WTC11 (cell line): ENCODE data around the gene SLC36A2. TPM values are rescaled to one million over a fixed set of nuclear protein-coding genes. Genes with fewer than 3 reads are reported as not detected.
A peak's percentile ranks its signal among the peaks of the same experiment; 100 is the strongest.

Experiments used
- ATAC-seq: fragments of 200-7000 bp; cut with Tn5 transposase; 2 replicates; pipeline ENCODE4 v1.10.0; 2021; ENCODE audit warnings: mild to moderate bottlenecking, moderate library complexity
- CTCF ChIA-PET: fragments of 300-600 bp; sonication (Branson Sonifier 250); formaldehyde crosslinking; loops from one replicate; lab custom pipeline; 2021; ENCODE audit warnings: antibody characterized with exemption; lab: Charles Lee
- POLR2A ChIA-PET: fragments of 350-600 bp; sonication (Branson Sonifier 250); formaldehyde crosslinking; loops from one replicate; lab custom pipeline; 2021; ENCODE audit warnings: antibody characterized with exemption; lab: Charles Lee
- DNase-seq: peaks from one replicate; pipeline ENCODE4 v3.0.0; 2021; ENCODE audit warnings: low spot score
- H3K27ac Mint-ChIP-seq: 2 replicates; pipeline ENCODE4 v1.8.0; 2021; ENCODE audit warnings: mixed read lengths
- H3K27me3 Mint-ChIP-seq: 2 replicates; pipeline ENCODE4 v1.8.0; 2021; ENCODE audit warnings: low read depth, mild to moderate bottlenecking, moderate library complexity, mixed read lengths
- H3K36me3 Mint-ChIP-seq: 2 replicates; pipeline ENCODE4 v1.8.0; 2021; ENCODE audit warnings: mixed read lengths
- H3K4me1 Mint-ChIP-seq: 2 replicates; pipeline ENCODE4 v1.8.0; 2022; ENCODE audit warnings: mixed read lengths
- H3K4me3 Mint-ChIP-seq: 2 replicates; pipeline ENCODE4 v1.8.0; 2021; ENCODE audit warnings: mild to moderate bottlenecking, moderate library complexity, mixed read lengths
- H3K9me3 Mint-ChIP-seq: 2 replicates; pipeline ENCODE4 v1.8.0; 2021; ENCODE audit warnings: mixed read lengths
- ATF2 ChIP-seq: sonication (generic); formaldehyde crosslinking; IDR thresholded peaks from 2 replicates; pipeline ENCODE4 v1.8.1; 2022; ENCODE audit warnings: low read depth, missing genetic modification reagents, borderline replicate concordance
- CREB1 ChIP-seq: sonication (generic); formaldehyde crosslinking; IDR thresholded peaks from 2 replicates; pipeline ENCODE4 v1.8.0; 2023; ENCODE audit warnings: mild to moderate bottlenecking, missing genetic modification reagents
- CTCF ChIP-seq: fragments of 200-600 bp; IDR thresholded peaks from 2 replicates; pipeline ENCODE4 v1.8.0; 2022; ENCODE audit warnings: antibody characterized with exemption
- E2F1 ChIP-seq: sonication (generic); formaldehyde crosslinking; IDR thresholded peaks from 2 replicates; pipeline ENCODE4 v1.8.0; 2022; ENCODE audit warnings: mild to moderate bottlenecking, missing genetic modification reagents
- ELF4 ChIP-seq: sonication (generic); formaldehyde crosslinking; IDR thresholded peaks from 2 replicates; pipeline ENCODE4 v1.8.1; 2022; ENCODE audit warnings: low read depth, mild to moderate bottlenecking, moderate library complexity, missing genetic modification reagents
- GABPB1 ChIP-seq: sonication (generic); formaldehyde crosslinking; IDR thresholded peaks from 2 replicates; pipeline ENCODE4 v1.8.1; 2023; ENCODE audit warnings: mild to moderate bottlenecking, missing genetic modification reagents
- MLX ChIP-seq: sonication (generic); formaldehyde crosslinking; IDR thresholded peaks from 2 replicates; pipeline ENCODE4 v1.8.1; 2023; ENCODE audit warnings: mild to moderate bottlenecking, missing genetic modification reagents, moderate library complexity
- OVOL2 ChIP-seq: fragments of 250-450 bp; sonication (Bioruptor Pico); IDR thresholded peaks from 2 replicates; pipeline ENCODE4 v1.9.0; 2021; ENCODE audit warnings: mild to moderate bottlenecking, borderline replicate concordance
- PREB ChIP-seq: sonication (generic); formaldehyde crosslinking; IDR thresholded peaks from 2 replicates; pipeline ENCODE4 v1.8.1; 2022; ENCODE audit warnings: mild to moderate bottlenecking, missing genetic modification reagents, moderate library complexity, borderline replicate concordance
- RELA ChIP-seq: sonication (generic); formaldehyde crosslinking; IDR thresholded peaks from 2 replicates; pipeline ENCODE4 v1.8.1; 2022; ENCODE audit warnings: missing genetic modification reagents, mild to moderate bottlenecking, borderline replicate concordance
- TEAD1 ChIP-seq: sonication (generic); formaldehyde crosslinking; IDR thresholded peaks from 2 replicates; pipeline ENCODE4 v1.8.0; 2022; ENCODE audit warnings: mild to moderate bottlenecking, missing genetic modification reagents
- USF1 ChIP-seq: sonication (generic); formaldehyde crosslinking; IDR thresholded peaks from 2 replicates; pipeline ENCODE4 v1.8.0; 2022; ENCODE audit warnings: mild to moderate bottlenecking, missing genetic modification reagents
- ZNF219 ChIP-seq: sonication (generic); formaldehyde crosslinking; IDR thresholded peaks from 2 replicates; pipeline ENCODE4 v1.8.0; 2023; ENCODE audit warnings: missing genetic modification reagents, mild to moderate bottlenecking, borderline replicate concordance
- ZNF423 ChIP-seq: fragments of 250-450 bp; sonication (Bioruptor Pico); IDR thresholded peaks from 2 replicates; pipeline ENCODE4 v2.1.2; 2022; ENCODE audit warnings: mild to moderate bottlenecking, moderate library complexity
- ZNF512 ChIP-seq: sonication (generic); formaldehyde crosslinking; IDR thresholded peaks from 2 replicates; pipeline ENCODE4 v1.8.1; 2022; ENCODE audit warnings: missing genetic modification reagents, borderline replicate concordance
- ZNF671 ChIP-seq: fragments of 250-450 bp; sonication (Bioruptor Pico); IDR thresholded peaks from 2 replicates; pipeline ENCODE4 v1.8.0; 2021; ENCODE audit warnings: mild to moderate bottlenecking
- total RNA-seq: library from RNA; stranded (reverse); gene quantifications from 3 replicates; pipeline ENCODE4 v1.2.3, GENCODE V29; 2021

Gene SLC36A2
- total RNA-seq, 1 experiment from 2014 or later: not detected

- no peaks in the 10 kb centered on the region for H3K27me3 Mint-ChIP-seq
- H3K4me1 Mint-ChIP-seq: peaks cover 15% of the 10 kb centered on the region
- no peaks in the 10 kb centered on the region for H3K9me3 Mint-ChIP-seq
- ATAC-seq: peak; percentile 80
- H3K36me3 Mint-ChIP-seq: no peaks in the 10 kb centered on the region
- TF ChIP-seq OVOL2 (CRISPR knock-in tag): no peak
- H3K4me3 Mint-ChIP-seq: no peak overlapping the region
- ChIA-PET CTCF (interaction anchor here (0.6 to 2.0 kb wide), 12 partner anchors 14 to 333 kb away, joined by 3 to 12 read pairs (median 3); partner anchors contain the start of gene SLC36A1), POLR2A (no interaction called here)
- no peak overlapping the region; the same call in 1 of the 2 replicates for H3K27ac Mint-ChIP-seq
- no peak for DNase-seq
Measured at GRCh38 chr5:151318850-151319732, 28.3 kb downstream of the SLC36A2 start.

- no peak for TF ChIP-seq ELF4
- TF ChIP-seq RELA (CRISPR knock-in tag): no peak
- TF ChIP-seq MLX: no peak
- no peak for TF ChIP-seq PREB (CRISPR knock-in tag)
- TF ChIP-seq GABPB1 (CRISPR knock-in tag): no peak
- TF ChIP-seq ZNF512 (CRISPR knock-in tag): no peak
- no peak for TF ChIP-seq ZNF671
- no peak for TF ChIP-seq USF1 (CRISPR knock-in tag)
- no peak for TF ChIP-seq CREB1
- TF ChIP-seq E2F1 (CRISPR knock-in tag): no peak
- no peak for TF ChIP-seq ZNF219 (CRISPR knock-in tag)
- no peak for TF ChIP-seq ZNF423
- ATAC-seq (no peak), DNase-seq (no peak)
- no peaks in the 10 kb centered on the region for H3K27me3 Mint-ChIP-seq
- ChIA-PET CTCF (interaction anchor here (0.7 to 3.1 kb wide), 7 partner anchors 44 to 267 kb away, joined by 3 to 20 read pairs (median 3); partner anchors contain the start of genes GM2A and SLC36A1), POLR2A (interaction anchor here (0.8 kb wide), 1 partner anchor 65 kb away, joined by 3 read pairs; the partner anchor contains the start of gene GM2A)
- H3K36me3 Mint-ChIP-seq: no peaks in the 10 kb centered on the region
- H3K27ac Mint-ChIP-seq: no peak overlapping the region
- H3K9me3 Mint-ChIP-seq: no peaks in the 10 kb centered on the region
- H3K4me3 Mint-ChIP-seq: no peak overlapping the region
- H3K4me1 Mint-ChIP-seq: peaks cover 21% of the 10 kb centered on the region
Measured at GRCh38 chr5:151317871-151318270, 29.5 kb downstream of the SLC36A2 start.

- DNase-seq (peak; percentile 78), ATAC-seq (peak; percentile 76)
- peak; percentile 78 for TF ChIP-seq CTCF
- TF ChIP-seq ATF2 (CRISPR knock-in tag): no peak
- no peak for TF ChIP-seq TEAD1 (CRISPR knock-in tag)
- POLR2A ChIA-PET: no interaction called here
- Mint-ChIP-seq H3K27me3 (no peaks in the 10 kb centered on the region), H3K9me3 (peaks cover 5% of the 10 kb centered on the region), H3K36me3 (no peaks in the 10 kb centered on the region), H3K4me1 (peaks cover 18% of the 10 kb centered on the region), H3K4me3 (no peak overlapping the region), H3K27ac (no peak overlapping the region)
- CTCF ChIA-PET: interaction anchor here (0.6 to 3.1 kb wide), 50 partner anchors 10 to 425 kb away, joined by 3 to 20 read pairs (median 5); partner anchors contain the start of genes CCDC69, GM2A, SLC36A1 and SLC36A3
Measured at GRCh38 chr5:151315998-151316597, 31.3 kb downstream of the SLC36A2 start.
